ENCODE results near the gene TRPM2. TPM values are rescaled to one million over a fixed set of nuclear protein-coding genes. Genes with fewer than 3 reads are reported as not detected.

Gene TRPM2
- total RNA-seq, 3 donors from 2014 or later (not counting 1 experiment from before 2014, with no cell fraction given): 21.7 to 70.5 (median 25.2) TPM

- TF ChIP-seq CTCF (IDR thresholded peaks at IDR 0.05): no peak
- Histone ChIP-seq H3K4me1 (ENCODE audit: control insufficient read depth, insufficient read depth, low read length) (peaks cover 18% of the 10 kb centered on the region), H3K9me3 (ENCODE audit: control insufficient read depth, insufficient read depth, low read length) (no peaks in the 10 kb centered on the region), H3K4me3 (ENCODE audit: low read length) (no peak overlapping the region), H3K27me3 (ENCODE audit: control insufficient read depth, insufficient read depth, low read length) (peaks cover 8% of the 10 kb centered on the region), H3K36me3 (ENCODE audit: control insufficient read depth, insufficient read depth, low read length) (no peaks in the 10 kb centered on the region), H3K27ac (ENCODE audit: low read length) (no peak overlapping the region)
- DNase-seq (no peak), ATAC-seq (no peak)
- intact Hi-C loops (cut with micrococcal nuclease): no loop called here
- Mint-ChIP-seq H3K36me3 (no peaks in the 10 kb centered on the region), H3K4me1 (peaks cover 11 to 14% of the 10 kb centered on the region in 2 donors), H3K27ac (no peak overlapping the region), H3K9me3 (no peaks in the 10 kb centered on the region), H3K4me3 (no peak overlapping the region), H3K27me3 (ENCODE audit: low read depth in 2 of 2) (peaks cover 0 to 9% of the 10 kb centered on the region in 2 donors)
- 71% methylated on average over 17 of the region's 17 CpGs for WGBS (ENCODE audit: insufficient coverage)
These were observed 8.8 kb upstream of the TRPM2 start for GRCh38 chr21:44344541-44345183.

- H3K36me3 ChIP-seq (ENCODE audit: control insufficient read depth, insufficient read depth, low read length): no peaks in the 10 kb centered on the region
- H3K9me3 ChIP-seq (ENCODE audit: control insufficient read depth, insufficient read depth, low read length): no peaks in the 10 kb centered on the region
- Mint-ChIP-seq H3K36me3 (no peaks in the 10 kb centered on the region), H3K27ac (no peak overlapping the region), H3K4me1 (peaks cover 2 to 7% of the 10 kb centered on the region in 2 donors), H3K9me3 (no peaks in the 10 kb centered on the region), H3K27me3 (ENCODE audit: low read depth in 2 of 2) (peaks cover 0 to 11% of the 10 kb centered on the region in 2 donors), H3K4me3 (no peak overlapping the region)
- peaks cover 12% of the 10 kb centered on the region for H3K4me1 ChIP-seq (ENCODE audit: control insufficient read depth, insufficient read depth, low read length)
- no peak for DNase-seq
- WGBS (ENCODE audit: insufficient coverage): 80% methylated on average over 11 of the region's 11 CpGs
- no peak for TF ChIP-seq CTCF (IDR thresholded peaks at IDR 0.05)
- peaks cover 10% of the 10 kb centered on the region for H3K27me3 ChIP-seq (ENCODE audit: control insufficient read depth, insufficient read depth, low read length)
- H3K27ac ChIP-seq (ENCODE audit: low read length): no peak overlapping the region
- intact Hi-C loops (cut with micrococcal nuclease): no loop called here
- no peak for ATAC-seq
- H3K4me3 ChIP-seq (ENCODE audit: low read length): no peak overlapping the region
These were observed 7.9 kb upstream of the TRPM2 start for GRCh38 chr21:44345495-44345894.

- ATAC-seq (no peak), DNase-seq (no peak)
- peaks cover 11 to 21% of the 10 kb centered on the region in 2 donors for H3K4me1 Mint-ChIP-seq
- Histone ChIP-seq H3K36me3 (ENCODE audit: control insufficient read depth, insufficient read depth, low read length) (no peaks in the 10 kb centered on the region), H3K9me3 (ENCODE audit: control insufficient read depth, insufficient read depth, low read length) (no peaks in the 10 kb centered on the region), H3K27me3 (ENCODE audit: control insufficient read depth, insufficient read depth, low read length) (peaks cover 16% of the 10 kb centered on the region), H3K27ac (ENCODE audit: low read length) (no peak overlapping the region), H3K4me3 (ENCODE audit: low read length) (no peak overlapping the region), H3K4me1 (ENCODE audit: control insufficient read depth, insufficient read depth, low read length) (peaks cover 35% of the 10 kb centered on the region)
- H3K36me3 Mint-ChIP-seq: no peaks in the 10 kb centered on the region
- intact Hi-C loops (cut with micrococcal nuclease): no loop called here
- peaks cover 0 to 15% of the 10 kb centered on the region in 2 donors for H3K27me3 Mint-ChIP-seq (ENCODE audit: low read depth in 2 of 2)
- no peak for TF ChIP-seq CTCF (IDR thresholded peaks at IDR 0.05)
- no peak overlapping the region for H3K4me3 Mint-ChIP-seq
- WGBS (ENCODE audit: insufficient coverage): 51% methylated on average over 22 of the region's 22 CpGs
- H3K27ac Mint-ChIP-seq: no peak overlapping the region
- H3K9me3 Mint-ChIP-seq: no peaks in the 10 kb centered on the region
These were observed 5.4 kb upstream of the TRPM2 start for GRCh38 chr21:44347911-44348451.
